ENCODE measurements around the gene PEMT.
"Not testable (repeated sequence)": the region's sequence is repeated elsewhere in the genome, so short reads cannot be mapped to it uniquely, and the experiment has no call there.

Gene PEMT, protein sequence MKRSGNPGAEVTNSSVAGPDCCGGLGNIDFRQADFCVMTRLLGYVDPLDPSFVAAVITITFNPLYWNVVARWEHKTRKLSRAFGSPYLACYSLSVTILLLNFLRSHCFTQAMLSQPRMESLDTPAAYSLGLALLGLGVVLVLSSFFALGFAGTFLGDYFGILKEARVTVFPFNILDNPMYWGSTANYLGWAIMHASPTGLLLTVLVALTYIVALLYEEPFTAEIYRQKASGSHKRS

DNA sequence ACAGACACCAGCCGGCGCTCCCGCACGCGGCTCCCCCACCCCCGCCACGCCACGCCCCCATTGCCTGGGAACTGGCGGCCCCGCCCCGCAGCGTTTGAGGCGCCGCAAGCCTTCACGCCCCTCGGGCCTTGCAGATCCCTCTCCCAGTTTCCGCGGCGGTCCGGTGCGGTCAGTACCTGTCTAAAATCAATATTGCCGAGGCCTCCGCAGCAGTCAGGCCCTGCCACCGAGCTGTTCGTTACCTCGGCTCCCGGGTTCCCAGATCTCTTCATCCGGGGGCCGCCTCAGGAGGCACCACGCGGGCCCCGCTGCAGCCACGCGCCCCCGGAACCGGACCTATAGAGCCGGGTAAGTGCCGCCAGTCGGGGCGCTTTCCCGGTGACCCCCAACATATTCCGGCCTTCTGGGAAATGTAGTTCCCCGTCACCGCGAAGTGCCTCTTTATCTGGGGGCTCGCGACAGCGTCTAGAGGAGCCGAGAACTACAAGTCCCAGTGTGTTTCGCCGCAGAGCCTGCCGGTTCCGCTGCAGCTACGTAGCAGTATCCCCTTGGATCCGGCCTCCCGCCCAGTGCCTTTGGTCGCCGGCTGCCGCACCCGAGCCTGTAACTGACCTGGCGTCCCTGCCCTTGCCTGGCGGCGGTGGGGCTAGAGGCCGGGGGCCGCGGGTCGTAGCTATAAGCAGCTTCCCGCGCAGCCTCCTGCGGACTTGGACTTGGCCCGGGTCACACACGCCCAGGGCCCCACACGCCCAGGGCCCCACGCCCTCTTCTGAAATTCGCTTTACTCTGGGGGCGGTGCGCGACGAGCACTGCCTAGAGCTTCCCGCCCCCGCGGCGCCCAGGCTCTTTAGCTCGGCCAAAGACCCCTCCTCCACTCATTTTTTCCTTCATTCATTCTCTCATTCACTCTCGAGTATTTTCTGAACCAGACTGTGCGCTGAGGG lies at the start of gene PEMT:
TSS of gene PEMT (minus strand) at position 354 of the 944 bp plus-strand sequence. CDS start at position 272, 82 bp downstream.
- peak; percentile 96 for DNase-seq

- DNase-seq, result peak; percentile 68
Measured at GRCh38 chr17:17639661-17640270, 48.3 kb upstream of the PEMT start.

DNA sequence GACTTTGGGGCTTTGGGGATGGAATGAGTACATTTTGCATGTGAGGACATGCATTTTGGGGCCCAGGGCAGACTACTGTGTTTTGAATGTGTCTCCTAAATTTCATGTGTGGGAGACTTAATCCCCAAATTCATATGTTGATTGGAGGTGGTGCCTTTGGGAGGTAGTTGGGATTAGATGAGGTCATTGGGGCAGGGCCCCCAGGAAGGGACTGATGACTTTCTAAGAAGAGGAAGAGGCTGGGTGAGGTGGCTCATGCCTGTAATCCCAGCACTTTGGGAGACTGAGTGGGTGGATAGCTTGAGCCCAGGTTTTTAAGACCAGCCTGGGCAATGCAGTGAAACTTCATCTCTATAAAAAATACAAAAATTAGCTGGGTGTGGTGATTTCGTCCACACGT lies 47.0 kb upstream of the PEMT start:
- DNase-seq, result no peak

GRCh38 chr17:17636272-17636885 lies 44.9 kb upstream of the PEMT start:
- no peak for DNase-seq

GRCh38 chr17:17635537-17636271 lies 44.2 kb upstream of the PEMT start:
- not testable (repeated sequence) for DNase-seq

- DNase-seq, result no peak
Measured at GRCh38 chr17:17635126-17635525, 43.6 kb upstream of the PEMT start.

GRCh38 chr17:17633310-17633709 lies 41.8 kb upstream of the PEMT start:
- DNase-seq, result no peak

- not testable (repeated sequence) for DNase-seq
Measured at GRCh38 chr17:17632690-17633089, 41.2 kb upstream of the PEMT start.

- no peak for DNase-seq
Measured at GRCh38 chr17:17628388-17629008, 37.0 kb upstream of the PEMT start.

- no peak for DNase-seq
Measured at GRCh38 chr17:17626840-17627239, 35.3 kb upstream of the PEMT start.

- no peak for DNase-seq
Measured at GRCh38 chr17:17626151-17626805, 34.8 kb upstream of the PEMT start.

DNA sequence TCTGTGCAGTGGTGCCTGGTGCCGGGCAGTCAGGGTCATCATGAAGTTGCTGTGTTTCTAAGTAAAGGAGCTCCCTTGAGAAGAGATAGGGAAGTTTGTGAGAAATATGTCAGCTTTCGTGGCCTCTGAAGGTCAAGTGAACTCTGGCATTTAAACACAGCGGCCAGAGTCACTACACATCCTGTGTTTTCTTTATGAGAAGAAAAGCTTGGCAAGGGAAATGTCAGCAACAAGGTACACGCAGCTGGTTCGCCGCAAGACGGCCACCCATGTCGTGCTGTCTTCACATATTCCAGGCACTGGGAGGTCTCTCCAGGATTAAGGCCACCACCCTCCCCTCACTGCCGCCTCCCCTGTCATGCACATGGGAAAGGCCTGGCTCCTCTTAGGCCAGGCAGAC lies 33.2 kb upstream of the PEMT start:
- DNase-seq, result no peak

DNA sequence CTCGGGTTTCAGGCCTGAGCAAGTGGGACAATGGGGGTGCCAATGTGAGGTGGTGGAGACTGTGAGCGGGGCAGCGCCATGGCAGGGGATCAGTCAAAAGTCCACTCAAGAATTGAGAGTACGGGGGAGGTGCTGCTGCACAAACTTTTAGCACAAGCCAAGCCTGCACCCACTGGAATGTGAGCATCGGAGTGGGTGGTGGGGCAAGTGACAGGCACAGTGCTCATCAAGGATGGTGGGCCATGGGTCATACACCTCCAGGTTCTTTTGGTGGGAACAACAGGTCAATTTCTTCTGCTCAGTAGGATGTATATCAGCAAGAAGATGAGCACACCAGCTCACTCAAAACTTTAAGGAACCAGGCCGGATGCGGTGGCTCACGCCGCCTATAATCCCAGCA lies 32.4 kb upstream of the PEMT start:
- no peak for DNase-seq

- no peak for DNase-seq
Measured at GRCh38 chr17:17621254-17621653, 29.7 kb upstream of the PEMT start.

DNA sequence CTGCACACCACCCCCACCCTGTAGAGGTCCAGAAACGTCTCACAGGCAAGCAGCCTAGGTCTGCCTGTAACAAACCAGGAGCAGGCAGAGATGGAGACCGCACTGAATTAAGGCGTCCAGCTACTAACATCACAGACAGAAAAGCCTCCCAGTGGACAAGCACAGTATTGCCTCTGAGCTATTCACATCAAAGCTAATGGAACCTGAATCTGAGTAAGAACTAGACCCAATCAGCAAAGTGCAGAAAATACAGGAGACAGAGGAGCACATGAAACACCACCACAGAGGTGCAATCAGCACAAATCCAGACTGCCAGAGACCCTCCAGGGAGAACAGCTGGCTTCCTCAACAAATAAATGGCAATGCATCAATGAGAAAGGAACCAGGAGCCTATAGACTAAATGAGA lies 22.2 kb upstream of the PEMT start:
- DNase-seq, result peak; percentile 35

- DNase-seq, result no peak
Measured at GRCh38 chr17:17612085-17613022, 20.8 kb upstream of the PEMT start.

DNA sequence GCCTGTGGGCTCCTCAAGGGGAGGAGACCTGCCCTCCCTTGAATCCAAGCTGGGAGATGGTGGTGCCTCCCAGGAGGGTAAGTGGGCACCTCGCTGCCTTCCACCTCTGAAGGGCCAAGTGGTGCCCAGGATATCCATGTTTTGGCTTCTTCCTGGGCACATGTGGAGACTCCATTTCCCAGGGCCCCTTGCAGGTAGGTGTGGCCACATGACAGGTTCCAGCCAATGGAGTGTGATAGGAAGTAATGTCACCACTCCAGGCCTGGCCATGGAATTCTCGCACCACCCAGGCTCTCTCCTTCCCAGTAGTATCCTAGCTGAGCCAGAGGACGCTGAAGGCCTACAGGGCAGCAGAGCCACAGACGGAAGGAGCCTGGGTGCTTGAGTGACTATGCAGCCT lies 17.6 kb upstream of the PEMT start:
- DNase-seq, result no peak

GRCh38 chr17:17606416-17607000 lies 15.0 kb upstream of the PEMT start:
- no peak for DNase-seq

- DNase-seq, result no peak
Measured at GRCh38 chr17:17605729-17606088, 14.2 kb upstream of the PEMT start.
